ENCODE measurements around the gene PET100.
A peak's percentile ranks its signal among the peaks of the same experiment; 100 is the strongest.

PET100 gene

GRCh38 chr19:7680606-7681339 is 51.2 kb downstream of the PET100 start, which contains the start of gene TRAPPC5:
Gene TRAPPC5, plus strand, starts transcription at chr19:7680833. Its CDS starts 1,421 bp downstream, at chr19:7682254.
- DNase-seq, result peak; percentile 88

Measured in stimulated activated CD4-positive, alpha-beta T cell treated with anti-CD3 and anti-CD28 coated beads, Interleukin-4, amount 100 ng/mL, for 1 hour (primary cell).